Endothelial cell of umbilical vein (primary cell): Measurements from ENCODE around the gene ZBTB7C. TPM values are rescaled to one million over a fixed set of nuclear protein-coding genes. Genes with fewer than 3 reads are reported as not detected.

Experiments
- BruUV-seq: library from RNA; stranded (reverse); fragments of 400-500 nt; replicated peaks from 2 replicates; lab custom pipeline; 2021; lab: Mats Ljungman, UMichigan
- CTCF ChIA-PET: fragments of 300-600, 350-600 bp; sonication (Branson Sonifier 250); formaldehyde crosslinking; loops from one replicate; lab custom pipeline; 2021; ENCODE audit warnings: antibody characterized with exemption, inconsistent platforms; lab: Charles Lee
- POLR2A ChIA-PET: fragments of 300-600, 350-600 bp; sonication (Branson Sonifier 250); formaldehyde crosslinking; loops from one replicate; lab custom pipeline; 2021; ENCODE audit warnings: antibody characterized with exemption, inconsistent platforms; lab: Charles Lee
- DNase-seq: peaks from one replicate; pipeline ENCODE4 v3.0.0-alpha.2; 2011; ENCODE audit warnings: low read depth, low spot score
- FAIRE-seq: peaks from 2 replicates; lab custom pipeline; 2011; peaks lifted over from hg19 to GRCh38; lab: Jason Lieb, UNC
- H2AFZ ChIP-seq: 2 replicates; pipeline ENCODE4 v1.6.0; 2012; ENCODE audit warnings: low read depth, low read length, control low read depth, inconsistent platforms
- H3K27ac ChIP-seq: 2 replicates; pipeline ENCODE4 v1.5.1; 2011; ENCODE audit warnings: low read depth, mild to moderate bottlenecking, control low read depth, low read length, moderate library complexity; ENCODE audit not compliant: insufficient read depth
- H3K27me3 ChIP-seq, 2 experiments: 2 replicates each; pipeline versions ENCODE4 v1.6.0 to v1.6.1; 2011; ENCODE audit warnings: low read length in 2 of 2, mixed read lengths in 1 of 2; ENCODE audit not compliant: control insufficient read depth in 2 of 2, insufficient read depth in 2 of 2
- H3K36me3 ChIP-seq, 2 experiments: 2 replicates in 1 of 2; 3 replicates in 1 of 2; pipeline ENCODE4 v1.5.1; 2011; ENCODE audit warnings: low read length in 2 of 2, mild to moderate bottlenecking in 1 of 2, moderate library complexity in 1 of 2; ENCODE audit not compliant: control insufficient read depth in 2 of 2, insufficient read depth in 2 of 2; ENCODE audit errors: extremely low read depth in 1 of 2
- H3K4me1 ChIP-seq: 3 replicates; pipeline ENCODE4 v1.5.1; 2011; ENCODE audit warnings: mild to moderate bottlenecking, low read length; ENCODE audit not compliant: control insufficient read depth, insufficient read depth; ENCODE audit errors: extremely low read depth
- H3K4me2 ChIP-seq: 2 replicates; pipeline ENCODE4 v1.6.1; 2011; ENCODE audit warnings: low read length, control low read depth, mixed read lengths; ENCODE audit not compliant: insufficient read depth
- H3K4me3 ChIP-seq, 3 experiments: fragments of 200-600 bp in 1 of 3; sonication (generic), shearing (Covaris generic) in 1 of 3; replicated peaks in 1 of 3; 2 replicates each; pipeline ENCODE4 v1.5.1; 2011 to 2016; ENCODE audit warnings: control low read depth in 3 of 3, low read length in 3 of 3, mild to moderate bottlenecking in 2 of 3, inconsistent platforms in 1 of 3, low read depth in 1 of 3, moderate library complexity in 1 of 3; ENCODE audit not compliant: insufficient read depth in 1 of 3
- H3K79me2 ChIP-seq: 2 replicates; pipeline ENCODE4 v1.6.0; 2012; ENCODE audit warnings: low read length, inconsistent platforms; ENCODE audit not compliant: control insufficient read depth, insufficient read depth
- H3K9ac ChIP-seq: replicated peaks from 2 replicates; pipeline ENCODE3; 2011; ENCODE audit warnings: low read length, control low read depth; ENCODE audit not compliant: insufficient read depth; ENCODE audit errors: extremely low read depth
- H3K9me1 ChIP-seq: replicated peaks from 3 replicates; pipeline ENCODE4 v1.6.0; 2011; ENCODE audit warnings: mild to moderate bottlenecking, low read length; ENCODE audit not compliant: control insufficient read depth, insufficient read depth; ENCODE audit errors: extremely low read depth
- H3K9me3 ChIP-seq: replicated peaks from 2 replicates; pipeline ENCODE4 v1.5.1; 2012; ENCODE audit warnings: low read length, inconsistent platforms; ENCODE audit not compliant: control insufficient read depth, insufficient read depth
- H4K20me1 ChIP-seq: replicated peaks from 2 replicates; pipeline ENCODE3; 2011; ENCODE audit warnings: mild to moderate bottlenecking, low read length; ENCODE audit not compliant: control insufficient read depth, insufficient read depth; ENCODE audit errors: extremely low read depth
- FOS ChIP-seq: IDR thresholded peaks from 2 replicates; pipeline ENCODE4 v1.6.1; 2011; ENCODE audit warnings: mild to moderate bottlenecking, low read length, moderate library complexity, borderline replicate concordance; ENCODE audit not compliant: insufficient read depth
- GATA2 ChIP-seq: IDR thresholded peaks from 2 replicates; pipeline ENCODE4 v1.7.0; 2011; ENCODE audit warnings: low read depth, mild to moderate bottlenecking, moderate library complexity, mixed read lengths, low read length; ENCODE audit not compliant: insufficient read length, insufficient read depth
- POLR2A ChIP-seq: IDR thresholded peaks from 2 replicates; pipeline ENCODE4 v1.6.1; 2012; ENCODE audit warnings: low read depth, mild to moderate bottlenecking, control low read depth, low read length
- POLR2AphosphoS5 ChIP-seq: IDR thresholded peaks from 2 replicates; pipeline ENCODE4 v1.6.1; 2012; ENCODE audit warnings: low read depth, mild to moderate bottlenecking, control low read depth, low read length, moderate library complexity; ENCODE audit not compliant: insufficient read depth
- dilution Hi-C: fragments of 300-500 bp; cut with MboI; formaldehyde crosslinking; loops from one replicate; pipeline ENCODE4 v1.15.0; 2019; ENCODE audit warnings: low sequenced_read_pairs; ENCODE audit not compliant: extremely low pct_ligation_motif_present
- intact Hi-C: fragments of 100-400 bp; cut with micrococcal nuclease; formaldehyde crosslinking; loops from one replicate; pipeline ENCODE4 v1.10.0; 2022
- polyA plus RNA-seq, 4 experiments: library from polyadenylated mRNA; depleted of rRNA in 3 of 4; stranded (reverse) in 3 of 4; unstranded in 1 of 4; fragments of >200 nt; gene quantifications; 2 replicates each; pipeline versions ENCODE4 v1.2.1 to v1.2.3, GENCODE V29; 2011 to 2012; ENCODE audit warnings: missing spikeins in 1 of 4
- total RNA-seq: library from RNA; stranded (reverse); gene quantifications from 2 replicates; pipeline ENCODE4 v1.2.3, GENCODE V29; 2021

Gene ZBTB7C
- total and polyA plus RNA-seq, 2 donors (not counting 3 experiments of a cell fraction or from before 2014, with no cell fraction given), result not detected

GRCh38 chr18:48033790-48034650, 375.2 kb downstream of the ZBTB7C start:
- no TSS peak for BruUV-seq
- Histone ChIP-seq H3K9me3 (no peaks in the 10 kb centered on the region), H3K9ac (no peak overlapping the region), H2AFZ (no peak overlapping the region), H3K79me2 (no peaks in the 10 kb centered on the region), H4K20me1 (no peaks in the 10 kb centered on the region), H3K36me3 (no peaks in the 10 kb centered on the region), H3K27me3 (no peaks in the 10 kb centered on the region), H3K4me1 (no peaks in the 10 kb centered on the region), H3K9me1 (no peaks in the 10 kb centered on the region), H3K27ac (no peak overlapping the region), H3K4me2 (no peak overlapping the region), H3K4me3 (no peak overlapping the region)
- dilution Hi-C loops (no loop called here), intact Hi-C loops (no loop called here)
- no peak for DNase-seq
- no peak for FAIRE-seq
- POLR2A ChIA-PET, result no interaction called here
- no peak for TF ChIP-seq GATA2
- no peak for TF ChIP-seq POLR2AphosphoS5
- TF ChIP-seq POLR2A, result no peak
- CTCF ChIA-PET, result interaction anchor here (1.0 to 2.8 kb wide), 4 partner anchors 13 to 427 kb away, joined by 3 to 18 read pairs (median 4); no protein-coding TSS in a partner anchor

GRCh38 chr18:48032876-48033789, 376.1 kb downstream of the ZBTB7C start:
- BruUV-seq, result no TSS peak
- no peaks in the 10 kb centered on the region for H3K36me3 ChIP-seq
- dilution Hi-C loops, result no loop called here
- intact Hi-C loops, result no loop called here
- H3K9me3 ChIP-seq, result no peaks in the 10 kb centered on the region
- H3K79me2 ChIP-seq, result no peaks in the 10 kb centered on the region
- TF ChIP-seq FOS (no peak), POLR2A (no peak)
- FAIRE-seq (no peak), DNase-seq (no peak)
- no peak overlapping the region for H2AFZ ChIP-seq
- no peaks in the 10 kb centered on the region for H4K20me1 ChIP-seq
- ChIA-PET POLR2A (no interaction called here), CTCF (interaction anchor here (0.6 to 2.8 kb wide), 5 partner anchors 14 to 1995 kb away, joined by 3 to 18 read pairs (median 4); no protein-coding TSS in a partner anchor)
- H3K4me3 ChIP-seq, result no peak overlapping the region
- H3K27me3 ChIP-seq, result no peaks in the 10 kb centered on the region
- no peaks in the 10 kb centered on the region for H3K9me1 ChIP-seq
- H3K4me1 ChIP-seq, result no peaks in the 10 kb centered on the region
- H3K4me2 ChIP-seq, result no peak overlapping the region
- no peak overlapping the region for H3K9ac ChIP-seq
- no peak overlapping the region for H3K27ac ChIP-seq
